Glomerular visceral epithelial cell (primary cell): Measurements from ENCODE around the gene RPN2.

Source experiments
- DNase-seq: peaks from one replicate; pipeline ENCODE4 v3.0.0-alpha.2; 2016; ENCODE audit errors: extremely low spot score

The RPN2 gene

DNA sequence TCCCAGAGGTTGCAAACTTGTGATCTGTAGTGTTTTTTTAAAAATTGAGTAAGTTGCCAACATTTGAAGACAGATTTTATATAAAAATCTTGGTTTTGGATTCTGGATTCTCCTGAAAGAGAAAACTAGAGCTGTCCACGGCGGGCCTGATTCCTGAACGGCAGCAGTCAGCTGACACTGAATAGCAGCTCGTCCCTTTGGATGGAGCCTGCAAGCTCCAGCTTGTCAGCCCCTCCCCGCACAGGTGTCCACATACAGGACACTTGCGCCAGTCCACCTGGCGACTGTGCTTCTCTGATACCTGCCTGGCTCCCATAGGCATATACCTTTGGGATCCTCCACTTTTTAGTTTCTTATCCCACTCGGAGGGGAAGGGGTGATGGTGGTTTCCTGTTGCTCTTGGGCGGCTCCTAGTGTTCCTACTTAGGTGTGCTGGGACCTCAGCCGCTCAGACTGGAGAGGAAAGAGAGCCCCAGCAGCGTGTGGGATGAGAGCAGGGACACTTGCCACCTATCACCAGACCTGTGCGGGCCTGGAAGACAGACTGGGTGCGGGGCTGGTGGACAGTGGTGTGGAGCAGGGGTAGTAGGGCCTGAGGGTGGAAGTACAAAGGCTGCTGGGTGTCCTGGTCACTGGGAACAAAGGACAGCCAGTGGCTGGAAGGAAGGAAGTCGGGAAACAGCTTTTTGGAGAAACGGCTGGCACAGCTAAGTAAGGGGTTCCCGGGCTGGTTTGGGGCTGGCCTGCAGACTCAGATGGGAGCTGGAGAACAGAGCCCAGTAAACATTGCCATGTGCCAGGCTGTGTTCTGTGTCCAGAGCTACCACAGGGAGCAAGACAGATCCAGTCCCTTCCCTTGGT, 64.2 kb downstream of the RPN2 start:
- no peak for DNase-seq

DNA sequence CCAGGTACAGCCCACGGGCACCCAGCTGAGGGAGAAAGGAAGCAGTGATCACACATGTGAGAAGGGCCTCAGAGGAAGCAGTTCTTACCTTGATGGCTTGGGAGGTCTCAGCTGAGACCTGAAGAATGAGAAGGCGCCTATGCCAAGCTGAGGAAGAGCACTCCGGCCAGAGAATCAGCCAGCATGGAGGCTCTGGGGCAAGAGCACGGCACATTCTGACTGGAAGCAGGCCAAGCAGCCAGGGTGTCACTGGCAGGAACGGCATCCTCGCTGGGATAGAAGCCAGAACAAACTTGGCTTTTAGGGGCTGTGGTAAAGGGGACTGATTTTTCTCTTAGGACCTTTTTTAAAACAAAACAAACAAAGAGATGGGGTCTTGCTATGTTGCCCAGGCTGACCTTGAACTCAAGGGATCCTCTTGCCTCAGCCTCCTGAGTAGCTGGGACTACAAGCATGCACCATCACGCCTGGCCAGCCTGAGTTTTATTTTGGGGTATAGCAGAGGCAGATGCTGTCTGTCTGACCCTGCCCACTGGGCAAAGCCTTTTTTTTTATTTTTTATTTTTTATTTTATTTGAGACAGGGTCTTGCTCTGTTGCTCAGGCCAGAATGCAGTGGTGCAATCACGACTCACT, 64.9 kb downstream of the RPN2 start:
- DNase-seq: no peak

DNA sequence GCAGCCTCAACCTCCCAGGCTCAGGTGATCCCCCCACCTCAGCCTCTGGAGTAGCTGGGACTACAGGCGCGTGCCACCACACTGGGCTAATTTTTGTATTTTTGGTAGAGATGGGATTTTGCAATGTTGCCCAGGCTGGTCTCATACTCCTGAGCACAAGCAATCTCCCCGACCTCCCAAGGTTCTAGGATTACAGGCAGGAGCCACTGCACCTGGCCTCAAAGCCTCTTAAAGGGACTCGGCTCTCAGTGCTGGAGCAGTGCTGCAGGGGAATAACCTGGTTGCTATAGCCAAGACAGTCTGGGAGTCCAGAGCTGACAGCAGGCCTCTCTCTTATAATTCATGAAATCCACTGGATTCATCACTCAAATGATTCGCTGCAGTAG, 65.4 kb downstream of the RPN2 start:
- DNase-seq: no peak

DNA sequence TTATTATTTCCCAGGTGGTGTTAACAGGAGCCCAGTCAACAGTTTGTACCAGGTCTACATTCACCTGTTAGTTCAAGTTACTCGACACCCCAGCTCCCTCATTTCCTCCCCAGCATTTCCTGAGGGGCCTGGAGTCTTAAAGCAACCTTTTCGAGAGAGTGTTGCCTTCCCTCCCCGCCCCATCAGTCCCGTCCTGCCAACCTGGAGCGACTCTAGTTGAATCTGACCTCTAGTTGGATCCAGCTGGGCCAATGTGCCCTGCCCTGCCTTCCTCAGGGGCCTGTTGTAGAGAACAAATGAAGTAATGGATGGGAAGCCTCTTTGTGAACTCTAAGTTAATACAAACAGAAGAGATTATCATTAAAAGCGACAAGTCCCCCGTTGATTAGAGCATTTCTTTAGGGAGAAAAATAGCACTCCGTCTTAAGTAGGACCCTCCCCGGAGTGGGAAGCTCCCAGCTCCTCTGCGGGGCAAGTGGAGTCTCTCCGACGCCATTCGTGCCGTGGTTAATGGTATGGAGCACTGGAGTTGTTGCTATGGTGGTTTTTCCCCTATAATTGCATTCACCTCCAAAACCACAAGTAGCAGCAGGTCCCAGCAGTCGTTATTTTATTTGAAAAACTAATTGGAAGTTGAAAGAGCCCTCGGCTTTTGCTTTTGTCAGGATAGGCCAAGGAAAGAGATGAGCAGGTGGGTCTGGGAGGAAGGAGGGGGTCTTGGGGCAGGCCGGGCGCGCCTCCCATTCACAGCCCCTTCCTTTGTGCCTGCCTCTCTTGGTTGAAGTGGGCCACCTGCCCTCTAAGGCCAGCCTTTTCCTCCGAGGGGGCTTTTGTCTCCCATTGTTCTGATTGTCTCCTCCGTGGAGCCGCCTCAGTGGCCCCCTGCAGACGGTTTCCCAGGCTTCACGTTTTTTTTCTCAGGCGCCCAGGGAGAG, 66.4 kb downstream of the RPN2 start:
- DNase-seq: no peak

- no peak for DNase-seq
Measured at GRCh38 chr20:37246736-37247135, 67.6 kb downstream of the RPN2 start.

DNA sequence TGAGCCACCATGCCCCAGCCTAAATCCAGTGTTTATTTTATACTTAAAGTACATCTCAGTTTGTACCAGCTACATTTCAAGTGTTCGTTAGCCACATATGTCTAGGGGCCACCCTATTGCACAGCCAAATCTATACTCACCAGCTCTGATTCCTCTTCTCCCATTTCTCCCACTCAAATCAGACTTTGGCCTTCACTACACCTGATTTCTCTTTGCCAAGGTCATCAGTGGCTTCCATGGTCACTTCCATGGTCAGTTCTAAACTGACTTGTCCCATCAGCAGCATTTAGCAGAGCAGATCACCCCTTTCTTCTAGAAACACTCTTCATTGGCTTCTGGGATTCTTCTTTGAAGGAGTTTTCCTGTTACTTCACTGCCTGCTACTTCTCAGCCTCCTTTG, 68.4 kb downstream of the RPN2 start:
- DNase-seq: no peak

DNA sequence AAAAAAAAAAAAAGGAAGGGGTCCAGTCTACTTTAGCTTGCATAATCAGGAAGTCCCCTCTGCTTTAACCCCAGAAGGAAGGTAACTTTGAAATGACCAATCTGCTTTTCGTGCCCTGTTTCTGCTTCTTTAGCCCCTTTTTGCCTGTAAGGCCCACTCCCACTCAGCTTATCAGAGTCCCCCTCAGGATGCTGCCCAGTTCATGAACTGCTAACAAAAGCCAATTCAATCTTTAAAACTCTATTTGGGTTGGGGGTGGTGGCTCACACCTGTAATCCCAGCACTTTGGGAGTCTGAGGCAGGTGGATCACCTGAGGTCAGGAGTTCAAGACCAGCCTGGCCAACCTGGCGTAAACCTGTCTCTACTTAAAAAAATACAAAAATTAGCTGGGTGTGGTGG, 70.2 kb downstream of the RPN2 start:
- no peak for DNase-seq

DNA sequence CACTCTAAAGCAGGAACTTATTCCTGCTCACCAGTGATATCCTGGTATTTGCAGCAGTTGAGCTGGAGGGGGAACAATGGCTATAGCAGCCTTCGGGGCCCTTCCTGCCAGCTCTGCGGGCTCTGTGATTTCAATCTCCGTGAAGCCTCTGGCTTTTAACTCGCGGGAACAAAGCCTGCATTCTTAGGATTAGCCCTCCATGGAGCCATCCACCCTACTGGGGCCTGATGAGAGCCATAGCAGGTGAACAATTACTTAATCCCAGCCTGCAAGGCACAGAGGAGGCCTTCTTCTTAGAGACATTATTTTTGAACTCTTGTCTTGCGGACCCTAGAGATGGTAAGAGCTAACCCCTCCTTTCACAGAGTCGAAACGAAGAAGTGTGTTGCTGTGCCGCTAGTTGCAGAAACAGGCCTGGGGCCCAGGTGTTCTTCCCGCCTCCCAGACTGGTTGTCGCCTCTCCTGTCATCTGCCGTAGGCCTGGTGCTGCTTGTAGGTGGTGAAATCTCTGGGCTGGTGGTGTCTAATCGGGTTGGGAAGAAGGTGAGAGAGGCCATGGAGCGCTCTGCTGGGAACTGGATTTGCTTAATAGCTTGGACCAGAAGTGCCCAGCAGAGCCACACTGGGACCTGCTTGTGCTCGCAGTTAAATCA, 72.8 kb downstream of the RPN2 start:
- no peak for DNase-seq

- DNase-seq: no peak
Measured at GRCh38 chr20:37253087-37253486, 74.0 kb downstream of the RPN2 start.

DNA sequence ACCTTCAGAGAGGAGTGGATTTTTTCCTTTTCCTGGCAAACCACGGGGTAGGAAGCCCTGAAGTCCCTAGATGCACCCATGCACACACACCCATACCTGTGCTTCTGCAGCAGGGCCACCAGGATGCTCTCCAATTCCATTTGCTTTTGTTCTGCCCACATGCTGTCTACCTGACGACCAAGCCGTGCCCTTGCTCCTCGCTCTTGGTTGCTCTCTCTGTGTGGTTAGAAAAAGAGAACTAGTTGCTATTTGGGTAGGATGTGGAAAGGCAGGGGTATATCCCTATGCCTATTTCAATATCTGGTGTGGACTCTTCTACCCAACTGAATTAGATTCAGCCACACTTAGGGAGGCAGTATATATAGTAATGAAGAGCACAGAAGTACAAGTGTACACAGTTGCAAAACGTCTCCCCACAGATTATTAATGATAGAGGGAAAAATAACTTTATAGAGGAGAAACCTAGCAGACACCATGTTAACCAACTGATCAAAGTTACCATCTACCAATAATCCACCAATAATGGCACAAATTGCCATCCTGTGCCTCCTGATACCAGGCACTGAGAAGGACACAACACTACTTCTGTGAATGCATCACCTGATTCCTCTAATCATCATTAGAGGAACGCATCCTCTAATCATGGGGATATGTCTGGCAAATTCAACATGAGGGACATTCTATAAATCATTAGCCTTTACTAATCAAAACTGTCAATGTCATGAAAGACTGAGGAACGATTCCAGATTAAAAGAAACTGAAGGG, 75.2 kb downstream of the RPN2 start:
- DNase-seq: no peak

DNA sequence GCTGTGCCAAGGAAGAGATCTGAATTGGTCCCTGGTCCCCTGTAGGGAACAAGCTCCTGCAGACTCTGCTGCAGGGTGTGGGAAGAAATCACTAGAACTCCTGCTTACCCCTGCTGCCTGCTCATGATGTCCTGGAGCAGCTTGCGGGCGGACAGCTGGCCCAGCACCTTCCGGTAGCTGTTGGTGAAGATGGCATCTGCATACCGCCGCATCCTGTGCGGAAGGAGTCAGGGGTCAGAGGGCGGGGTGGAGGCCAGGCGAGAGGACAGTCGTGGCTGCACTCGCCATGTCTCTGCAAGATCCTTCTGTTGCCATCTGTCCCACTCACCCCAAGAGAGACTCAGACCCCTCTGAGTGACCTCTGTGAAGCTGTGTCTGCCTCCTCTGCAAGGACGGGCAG, 77.2 kb downstream of the RPN2 start:
- no peak for DNase-seq

DNA sequence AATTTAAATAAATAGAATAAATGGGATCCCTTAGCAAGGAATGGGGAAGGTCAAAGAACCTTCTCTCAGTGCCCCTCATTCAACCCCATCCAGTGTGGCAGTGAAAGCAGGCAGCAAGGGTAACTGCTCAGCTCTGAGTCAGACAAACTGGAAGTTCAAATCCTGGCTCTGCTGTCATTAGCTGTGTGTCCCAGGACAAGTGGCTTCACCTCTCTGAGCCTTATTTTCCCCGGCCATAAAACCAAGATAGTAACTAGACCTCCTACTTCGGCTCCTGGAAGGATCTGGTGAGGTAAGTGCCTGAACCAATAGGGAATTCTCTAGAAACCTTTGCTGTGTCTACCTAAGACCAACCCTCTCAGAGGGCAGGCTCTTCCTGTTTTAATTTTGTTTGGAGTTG, 78.4 kb downstream of the RPN2 start:
- DNase-seq: no peak

DNA sequence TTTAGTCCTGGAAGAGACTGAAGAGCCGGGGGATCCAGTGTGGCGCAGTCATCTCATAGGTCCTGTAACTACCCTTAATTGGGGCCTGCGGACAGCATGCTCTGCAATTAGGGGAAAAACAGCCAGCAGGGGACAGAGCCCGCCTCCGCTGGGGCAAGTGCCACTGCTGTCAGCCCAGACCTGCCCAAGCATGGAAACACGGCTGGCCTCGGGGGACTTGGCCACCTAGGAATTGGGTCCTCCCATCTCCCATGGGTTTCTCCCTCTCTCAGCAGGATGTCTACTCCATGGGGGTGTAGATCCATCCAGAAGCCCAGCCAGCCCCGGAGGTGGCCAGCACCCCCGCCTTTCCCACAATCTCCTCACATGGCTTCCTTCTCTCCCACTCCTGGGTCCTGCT, 78.9 kb downstream of the RPN2 start:
- DNase-seq: no peak

DNA sequence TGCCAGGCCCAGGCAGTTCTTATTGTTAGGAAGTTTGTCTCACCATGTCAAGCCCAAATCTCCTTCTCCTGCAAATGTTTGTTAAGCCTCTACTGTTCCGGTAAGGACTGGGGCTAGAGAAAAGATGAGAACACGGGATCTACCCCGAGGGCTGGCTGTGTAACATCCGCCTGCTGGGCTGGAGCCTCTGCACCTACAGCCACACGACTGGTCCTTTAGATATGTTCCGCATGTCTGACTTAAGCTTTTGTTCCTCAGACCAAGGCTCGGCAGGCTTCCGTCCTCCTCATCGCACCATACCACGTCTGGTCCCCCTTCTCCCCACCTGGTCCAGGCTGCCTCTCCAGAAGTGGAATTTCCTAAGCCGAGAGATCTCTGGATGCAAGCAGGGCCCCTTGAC, 79.9 kb downstream of the RPN2 start:
- no peak for DNase-seq

DNA sequence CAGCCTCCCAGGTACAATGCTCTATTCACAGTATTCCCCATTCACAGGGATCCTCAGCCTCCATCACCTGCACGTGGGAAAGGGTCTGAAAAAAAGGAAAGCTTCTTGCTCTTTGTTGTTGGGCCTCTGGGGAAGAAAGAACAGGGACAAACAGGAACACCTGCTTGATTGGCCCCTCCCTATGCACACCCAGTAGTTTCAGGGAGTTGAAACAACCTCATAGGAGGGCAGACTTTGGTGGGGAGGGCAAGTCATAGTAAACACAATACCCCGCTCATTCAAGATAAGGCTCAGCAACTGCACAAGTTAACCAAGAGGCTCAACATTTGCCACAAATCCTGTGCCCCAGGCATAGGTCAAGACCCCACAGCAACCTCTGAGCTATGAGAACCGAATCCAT, 80.7 kb downstream of the RPN2 start:
- DNase-seq: no peak

- no peak for DNase-seq
Measured at GRCh38 chr20:37260923-37261322, 81.8 kb downstream of the RPN2 start.

DNA sequence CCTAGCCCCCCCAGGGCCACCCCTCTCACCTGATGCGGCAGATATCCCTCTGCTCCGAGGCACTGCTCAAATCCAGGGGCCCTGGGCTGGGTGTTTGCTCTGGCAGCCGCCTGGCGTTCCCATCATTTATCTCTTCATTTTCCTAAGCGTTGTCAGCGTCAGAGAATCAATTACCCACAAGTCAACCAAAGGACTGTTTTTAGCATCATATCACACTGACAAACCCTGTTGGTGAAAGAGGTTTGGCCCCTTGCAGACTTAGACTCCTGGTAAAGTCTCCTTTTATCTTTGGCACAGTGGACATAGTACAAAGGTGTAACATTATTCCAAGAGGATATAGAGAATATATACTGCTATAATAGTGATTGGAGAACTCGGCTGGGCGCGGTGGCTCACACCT, 82.6 kb downstream of the RPN2 start, which contains the start of gene GHRH:
Gene GHRH, minus strand, starts transcription at position 101 of the 400 bp plus-strand sequence. CDS start 4,925 bp downstream, outside the sequence.
- DNase-seq: no peak

GRCh38 chr20:37262505-37262904, 83.4 kb downstream of the RPN2 start:
- no peak for DNase-seq

- DNase-seq: no peak
Measured at GRCh38 chr20:37263686-37264085, 84.6 kb downstream of the RPN2 start.

GRCh38 chr20:37265152-37265551, 86.0 kb downstream of the RPN2 start:
- no peak for DNase-seq
